K562 (cell line): Measurements from ENCODE around the gene HTR3B. TPM values are rescaled to one million over a fixed set of nuclear protein-coding genes. Genes with fewer than 3 reads are reported as not detected.
A peak's percentile ranks its signal among the peaks of the same experiment; 100 is the strongest.

Experiments used
- C11orf30 ChIP-seq: fragments of 450-650 bp; IDR thresholded peaks from 2 replicates; pipeline ENCODE4 v1.6.1; 2016; ENCODE audit warnings: low read depth, mild to moderate bottlenecking
- IFI16 ChIP-seq: fragments of 250-450 bp; sonication (Bioruptor Pico); IDR thresholded peaks from 2 replicates; pipeline ENCODE4 v2.1.2; 2022; ENCODE audit warnings: mild to moderate bottlenecking, inconsistent platforms
- MAFK ChIP-seq: IDR thresholded peaks from 2 replicates; pipeline ENCODE4 v1.6.1; 2011; ENCODE audit warnings: low read length, improper control_type of control experiment
- NR3C1 ChIP-seq: sonication (generic); formaldehyde crosslinking; IDR thresholded peaks from 2 replicates; pipeline ENCODE4 v1.8.1; 2022; ENCODE audit warnings: missing genetic modification reagents
- OTX1 ChIP-seq: fragments of 450-650 bp; formaldehyde crosslinking; IDR thresholded peaks from 2 replicates; pipeline ENCODE4 v1.4.0; 2022; ENCODE audit warnings: mild to moderate bottlenecking
- SAFB2 ChIP-seq: fragments of 200-400 bp; formaldehyde crosslinking; IDR thresholded peaks from 2 replicates; pipeline ENCODE4 v1.6.1; 2018; ENCODE audit warnings: borderline replicate concordance, low read length, low read depth, moderate library complexity; ENCODE audit not compliant: severe bottlenecking
- SIX5 ChIP-seq, 2 experiments: IDR thresholded peaks; 2 replicates each; pipeline ENCODE4 v1.6.1; 2011; ENCODE audit warnings: low read length in 2 of 2, borderline replicate concordance in 1 of 2, low read depth in 1 of 2, mild to moderate bottlenecking in 1 of 2, moderate library complexity in 1 of 2; ENCODE audit not compliant: insufficient read depth in 1 of 2
- TAF15 ChIP-seq: fragments of 200-400 bp; formaldehyde crosslinking; IDR thresholded peaks from 2 replicates; pipeline ENCODE4 v1.6.1; 2017; ENCODE audit warnings: mild to moderate bottlenecking, low read depth, low read length, moderate library complexity
- TAL1 ChIP-seq: fragments of 450-650 bp; IDR thresholded peaks from 2 replicates; pipeline ENCODE4 v1.6.1; 2016; ENCODE audit warnings: mild to moderate bottlenecking
- TCF7 ChIP-seq: sonication (generic); IDR thresholded peaks from 2 replicates; pipeline ENCODE4 v1.6.1; 2016; ENCODE audit warnings: antibody characterized with exemption, borderline replicate concordance
- ZNF316 ChIP-seq: fragments of 450-650 bp; IDR thresholded peaks from 2 replicates; pipeline ENCODE4 v1.6.1; 2016
- ZNF354B ChIP-seq: fragments of 250-450 bp; sonication (Bioruptor Pico); IDR thresholded peaks from 2 replicates; pipeline ENCODE4 v1.4.0; 2020
- ZNF57 ChIP-seq: fragments of 450-650 bp; formaldehyde crosslinking; IDR thresholded peaks from 2 replicates; pipeline ENCODE4 v1.4.0; 2020; ENCODE audit warnings: mild to moderate bottlenecking, moderate library complexity
- ZNF707 ChIP-seq: fragments of 250-450 bp; sonication (Bioruptor Pico); conservative IDR thresholded peaks from 2 replicates; pipeline ENCODE4 v1.8.0; 2022; ENCODE audit warnings: inconsistent platforms, mild to moderate bottlenecking, moderate library complexity
- polyA plus RNA-seq, 8 experiments: library from polyadenylated mRNA; depleted of rRNA in 4 of 8; stranded (reverse) in 5 of 8; unstranded in 3 of 8; fragments of >200 nt; fragmentation: Nextera tagmentation in 2 of 8; fragmentation: Illumina TruSeq in 1 of 8; extraction: Ambion mirVana in 2 of 8; extraction: Trizol in 1 of 8; gene quantifications; 2 replicates each; pipeline versions ENCODE4 v1.2.1 to v1.2.3, GENCODE V29; 2011 to 2014; ENCODE audit warnings: inconsistent platforms in 1 of 8, missing spikeins in 1 of 8
- total RNA-seq, 7 experiments: library from RNA; depleted of rRNA in 6 of 7; stranded (reverse); fragments of >200 nt in 6 of 7; fragmentation: Illumina TruSeq in 2 of 7; extraction: Trizol in 2 of 7; gene quantifications; 2 replicates each; pipeline versions ENCODE4 v1.2.1 to v1.2.3, GENCODE V29; 2011 to 2021; ENCODE audit warnings: low replicate concordance in 1 of 7
- TF ChIP-seq, protein P1 (sequence below): fragments of 250-450 bp; sonication (Bioruptor Pico); IDR thresholded peaks from 2 replicates; pipeline ENCODE4 v1.5.0; 2021; ENCODE audit warnings: mild to moderate bottlenecking, moderate library complexity
- TF ChIP-seq, protein P2 (sequence below): sonication (generic); formaldehyde crosslinking; IDR thresholded peaks from 2 replicates; pipeline ENCODE4 v1.8.0; 2023; ENCODE audit warnings: missing genetic modification reagents, mild to moderate bottlenecking, borderline replicate concordance
- TF ChIP-seq, protein P3 (sequence below): fragments of 200-800 bp; sonication (Bioruptor generic); IDR thresholded peaks from 2 replicates; pipeline ENCODE4 v1.6.1; 2017; ENCODE audit warnings: missing genetic modification characterization, missing compliant biosample characterization
- TF ChIP-seq, protein P4 (sequence below): fragments of 450-650 bp; IDR thresholded peaks from 2 replicates; pipeline ENCODE4 v1.6.1; 2017; ENCODE audit warnings: antibody characterized with exemption

The HTR3B gene
- total and polyA plus RNA-seq, 9 of the 15 experiments (the other 6 are each of a cell fraction or from before 2014, with no cell fraction given), result not detected

DNA sequence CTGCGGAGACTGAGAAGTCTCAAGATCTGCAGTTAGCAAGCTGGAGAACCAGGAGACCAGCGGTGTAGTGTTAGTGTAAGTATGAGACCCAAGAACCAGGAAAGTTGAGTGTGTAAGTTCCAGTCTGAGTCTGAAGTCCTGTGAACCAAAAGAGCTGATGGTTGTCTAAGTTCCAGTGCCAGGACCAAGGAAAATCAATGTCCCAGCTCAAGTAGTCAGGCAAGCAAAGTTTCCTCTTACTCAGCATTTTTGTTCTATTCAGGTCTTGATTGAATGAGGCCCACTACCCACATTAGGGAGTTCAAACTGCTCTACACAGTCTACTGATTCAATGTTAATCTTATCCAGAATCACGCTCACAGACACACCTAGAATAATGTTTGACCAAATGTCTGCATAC lies 40.2 kb upstream of the HTR3B start (continued):
- TF ChIP-seq, protein P1, sequence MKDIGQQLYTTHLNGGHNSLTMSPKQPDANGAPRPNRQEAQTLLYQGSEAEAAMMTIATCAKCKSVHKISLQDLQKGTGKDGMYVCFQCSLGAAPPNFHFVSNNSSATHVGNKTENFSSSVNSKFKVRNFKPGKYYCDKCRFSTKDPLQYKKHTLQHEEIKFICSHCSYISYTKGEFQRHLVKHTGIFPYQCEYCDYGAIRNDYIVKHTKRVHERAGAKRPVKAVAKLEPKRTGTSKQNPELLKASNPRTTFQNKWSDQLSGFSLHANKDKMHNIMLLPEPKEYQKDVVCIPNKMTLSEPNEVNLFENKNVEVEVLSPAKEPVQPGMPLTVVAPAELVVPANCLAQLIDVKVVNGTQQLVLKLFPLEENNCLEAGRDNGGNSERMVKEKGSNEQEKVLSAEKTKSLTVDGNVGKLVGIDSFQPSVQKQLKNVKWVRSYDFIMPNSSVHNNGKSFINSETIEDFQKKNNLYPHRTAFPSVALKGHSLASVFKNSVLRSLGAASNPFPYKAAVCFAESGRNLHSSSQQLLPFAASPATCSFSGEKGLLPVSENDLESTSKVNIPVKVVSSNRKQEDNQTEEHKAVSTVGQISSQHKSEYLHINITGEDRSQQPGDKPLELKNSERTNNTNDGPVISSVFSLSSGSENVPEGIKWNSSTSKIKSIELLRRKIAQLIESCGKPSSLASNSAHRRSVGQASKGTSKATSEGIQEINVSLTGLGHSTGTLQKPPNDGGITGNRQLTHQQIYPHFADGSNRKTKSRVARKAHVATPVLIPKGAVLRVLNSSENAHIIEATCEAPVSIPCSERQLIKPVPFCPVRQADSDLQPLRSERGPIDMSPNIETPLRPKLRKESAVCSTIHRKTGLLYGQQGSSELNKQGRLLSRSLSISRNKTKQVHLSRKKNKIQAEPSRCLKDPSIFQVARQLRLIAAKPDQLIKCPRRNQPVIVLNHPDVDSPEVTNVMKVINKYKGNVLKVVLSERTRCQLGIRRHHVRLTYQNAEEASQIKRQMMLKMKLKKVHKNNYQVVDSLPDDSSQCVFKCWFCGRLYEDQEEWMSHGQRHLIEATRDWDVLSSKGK, result no peak
- TF ChIP-seq TAL1 (no peak), C11orf30 (peak; percentile 86), ZNF316 (peak; percentile 93), ZNF707 (CRISPR knock-in tag) (no peak), OTX1 (CRISPR knock-in tag) (no peak), ZNF354B (no peak), SIX5 (IDR thresholded peaks at IDR 0.05; ENCODE audit: borderline replicate concordance in 1 of 2, insufficient read depth in 1 of 2, low read depth in 1 of 2, low read length in 2 of 2) (no peak), TAF15 (no peak), ZNF57 (CRISPR knock-in tag) (no peak), TCF7 (no peak), NR3C1 (CRISPR knock-in tag) (no peak), SAFB2 (no peak), IFI16 (no peak), MAFK (peak; percentile 77)
- TF ChIP-seq, protein P2, sequence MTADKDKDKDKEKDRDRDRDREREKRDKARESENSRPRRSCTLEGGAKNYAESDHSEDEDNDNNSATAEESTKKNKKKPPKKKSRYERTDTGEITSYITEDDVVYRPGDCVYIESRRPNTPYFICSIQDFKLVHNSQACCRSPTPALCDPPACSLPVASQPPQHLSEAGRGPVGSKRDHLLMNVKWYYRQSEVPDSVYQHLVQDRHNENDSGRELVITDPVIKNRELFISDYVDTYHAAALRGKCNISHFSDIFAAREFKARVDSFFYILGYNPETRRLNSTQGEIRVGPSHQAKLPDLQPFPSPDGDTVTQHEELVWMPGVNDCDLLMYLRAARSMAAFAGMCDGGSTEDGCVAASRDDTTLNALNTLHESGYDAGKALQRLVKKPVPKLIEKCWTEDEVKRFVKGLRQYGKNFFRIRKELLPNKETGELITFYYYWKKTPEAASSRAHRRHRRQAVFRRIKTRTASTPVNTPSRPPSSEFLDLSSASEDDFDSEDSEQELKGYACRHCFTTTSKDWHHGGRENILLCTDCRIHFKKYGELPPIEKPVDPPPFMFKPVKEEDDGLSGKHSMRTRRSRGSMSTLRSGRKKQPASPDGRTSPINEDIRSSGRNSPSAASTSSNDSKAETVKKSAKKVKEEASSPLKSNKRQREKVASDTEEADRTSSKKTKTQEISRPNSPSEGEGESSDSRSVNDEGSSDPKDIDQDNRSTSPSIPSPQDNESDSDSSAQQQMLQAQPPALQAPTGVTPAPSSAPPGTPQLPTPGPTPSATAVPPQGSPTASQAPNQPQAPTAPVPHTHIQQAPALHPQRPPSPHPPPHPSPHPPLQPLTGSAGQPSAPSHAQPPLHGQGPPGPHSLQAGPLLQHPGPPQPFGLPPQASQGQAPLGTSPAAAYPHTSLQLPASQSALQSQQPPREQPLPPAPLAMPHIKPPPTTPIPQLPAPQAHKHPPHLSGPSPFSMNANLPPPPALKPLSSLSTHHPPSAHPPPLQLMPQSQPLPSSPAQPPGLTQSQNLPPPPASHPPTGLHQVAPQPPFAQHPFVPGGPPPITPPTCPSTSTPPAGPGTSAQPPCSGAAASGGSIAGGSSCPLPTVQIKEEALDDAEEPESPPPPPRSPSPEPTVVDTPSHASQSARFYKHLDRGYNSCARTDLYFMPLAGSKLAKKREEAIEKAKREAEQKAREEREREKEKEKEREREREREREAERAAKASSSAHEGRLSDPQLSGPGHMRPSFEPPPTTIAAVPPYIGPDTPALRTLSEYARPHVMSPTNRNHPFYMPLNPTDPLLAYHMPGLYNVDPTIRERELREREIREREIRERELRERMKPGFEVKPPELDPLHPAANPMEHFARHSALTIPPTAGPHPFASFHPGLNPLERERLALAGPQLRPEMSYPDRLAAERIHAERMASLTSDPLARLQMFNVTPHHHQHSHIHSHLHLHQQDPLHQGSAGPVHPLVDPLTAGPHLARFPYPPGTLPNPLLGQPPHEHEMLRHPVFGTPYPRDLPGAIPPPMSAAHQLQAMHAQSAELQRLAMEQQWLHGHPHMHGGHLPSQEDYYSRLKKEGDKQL (CRISPR knock-in tag), result no peak
- TF ChIP-seq, protein P3, sequence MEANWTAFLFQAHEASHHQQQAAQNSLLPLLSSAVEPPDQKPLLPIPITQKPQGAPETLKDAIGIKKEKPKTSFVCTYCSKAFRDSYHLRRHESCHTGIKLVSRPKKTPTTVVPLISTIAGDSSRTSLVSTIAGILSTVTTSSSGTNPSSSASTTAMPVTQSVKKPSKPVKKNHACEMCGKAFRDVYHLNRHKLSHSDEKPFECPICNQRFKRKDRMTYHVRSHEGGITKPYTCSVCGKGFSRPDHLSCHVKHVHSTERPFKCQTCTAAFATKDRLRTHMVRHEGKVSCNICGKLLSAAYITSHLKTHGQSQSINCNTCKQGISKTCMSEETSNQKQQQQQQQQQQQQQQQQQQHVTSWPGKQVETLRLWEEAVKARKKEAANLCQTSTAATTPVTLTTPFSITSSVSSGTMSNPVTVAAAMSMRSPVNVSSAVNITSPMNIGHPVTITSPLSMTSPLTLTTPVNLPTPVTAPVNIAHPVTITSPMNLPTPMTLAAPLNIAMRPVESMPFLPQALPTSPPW (CRISPR knock-in tag), result no peak
- TF ChIP-seq, protein P4, sequence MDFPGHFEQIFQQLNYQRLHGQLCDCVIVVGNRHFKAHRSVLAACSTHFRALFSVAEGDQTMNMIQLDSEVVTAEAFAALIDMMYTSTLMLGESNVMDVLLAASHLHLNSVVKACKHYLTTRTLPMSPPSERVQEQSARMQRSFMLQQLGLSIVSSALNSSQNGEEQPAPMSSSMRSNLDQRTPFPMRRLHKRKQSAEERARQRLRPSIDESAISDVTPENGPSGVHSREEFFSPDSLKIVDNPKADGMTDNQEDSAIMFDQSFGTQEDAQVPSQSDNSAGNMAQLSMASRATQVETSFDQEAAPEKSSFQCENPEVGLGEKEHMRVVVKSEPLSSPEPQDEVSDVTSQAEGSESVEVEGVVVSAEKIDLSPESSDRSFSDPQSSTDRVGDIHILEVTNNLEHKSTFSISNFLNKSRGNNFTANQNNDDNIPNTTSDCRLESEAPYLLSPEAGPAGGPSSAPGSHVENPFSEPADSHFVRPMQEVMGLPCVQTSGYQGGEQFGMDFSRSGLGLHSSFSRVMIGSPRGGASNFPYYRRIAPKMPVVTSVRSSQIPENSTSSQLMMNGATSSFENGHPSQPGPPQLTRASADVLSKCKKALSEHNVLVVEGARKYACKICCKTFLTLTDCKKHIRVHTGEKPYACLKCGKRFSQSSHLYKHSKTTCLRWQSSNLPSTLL, result no peak
